Inflammatory macrophage (primary cell): ENCODE results near the gene SIX3.

ENCODE experiments used
- DNase-seq, 2 donors: peaks; one replicate each; pipeline ENCODE4 v3.0.0-alpha.2; 2020 to 2022

Gene SIX3

GRCh38 chr2:44959855-44960254 is 18.4 kb downstream of the SIX3 start:
- DNase-seq: no peak

GRCh38 chr2:44960871-44961270 is 19.4 kb downstream of the SIX3 start:
- DNase-seq: no peak

- no peak for DNase-seq
Observed at GRCh38 chr2:44962176-44962695, 20.7 kb downstream of the SIX3 start.

GRCh38 chr2:44964752-44965236 is 23.3 kb downstream of the SIX3 start:
- no peak for DNase-seq

GRCh38 chr2:44965684-44966083 is 24.2 kb downstream of the SIX3 start:
- peak; percentile 93 to 94 for DNase-seq

GRCh38 chr2:44967056-44967455 is 25.6 kb downstream of the SIX3 start:
- DNase-seq: no peak

- no peak for DNase-seq
Observed at GRCh38 chr2:44967727-44968432, 26.4 kb downstream of the SIX3 start.

- DNase-seq: no peak
Observed at GRCh38 chr2:44969936-44970335, 28.4 kb downstream of the SIX3 start.

GRCh38 chr2:44970846-44971450 is 29.4 kb downstream of the SIX3 start:
- no peak for DNase-seq

GRCh38 chr2:44972771-44973535 is 31.5 kb downstream of the SIX3 start:
- no peak for DNase-seq

- DNase-seq: peak; percentile 67 to 78
Observed at GRCh38 chr2:44974064-44974715, 32.7 kb downstream of the SIX3 start.

- DNase-seq: no peak
Observed at GRCh38 chr2:44975571-44976450, 34.3 kb downstream of the SIX3 start.

- DNase-seq: no peak
Observed at GRCh38 chr2:44979581-44979980, 38.1 kb downstream of the SIX3 start.

- DNase-seq: no peak
Observed at GRCh38 chr2:44980751-44981713, 39.5 kb downstream of the SIX3 start.

- peak; percentile 69 to 72 for DNase-seq
Observed at GRCh38 chr2:44981714-44982108, 40.2 kb downstream of the SIX3 start.

- DNase-seq: no peak
Observed at GRCh38 chr2:44983836-44984604, 42.5 kb downstream of the SIX3 start.

- no peak for DNase-seq
Observed at GRCh38 chr2:44989176-44989575, 47.7 kb downstream of the SIX3 start.

- DNase-seq: no peak
Observed at GRCh38 chr2:44994377-44994776, 52.9 kb downstream of the SIX3 start.
